Measurements from ENCODE around the gene KIAA1217.

KIAA1217 gene

GRCh38 chr10:24552346-24553016 lies 343.5 kb downstream of the KIAA1217 start:
- no peak for DNase-seq (ENCODE audit: low read depth)

- DNase-seq (ENCODE audit: low read depth): no peak
Measured at GRCh38 chr10:24553051-24553612, 344.2 kb downstream of the KIAA1217 start.

- DNase-seq (ENCODE audit: low read depth): no peak
Measured at GRCh38 chr10:24554036-24554435, 345.1 kb downstream of the KIAA1217 start.

- DNase-seq (ENCODE audit: low read depth): no peak
Measured at GRCh38 chr10:24556126-24556749, 347.3 kb downstream of the KIAA1217 start.

- peak; percentile 47 for DNase-seq (ENCODE audit: low read depth)
Measured at GRCh38 chr10:24556750-24557742, 348.1 kb downstream of the KIAA1217 start.

GRCh38 chr10:24561453-24561852 lies 352.5 kb downstream of the KIAA1217 start:
- DNase-seq (ENCODE audit: low read depth): no peak

GRCh38 chr10:24568042-24568441 lies 359.1 kb downstream of the KIAA1217 start:
- no peak for DNase-seq (ENCODE audit: low read depth)

GRCh38 chr10:24569330-24569796 lies 360.4 kb downstream of the KIAA1217 start:
- DNase-seq (ENCODE audit: low read depth): no peak

GRCh38 chr10:24569828-24570657 lies 361.1 kb downstream of the KIAA1217 start:
- DNase-seq (ENCODE audit: low read depth): no peak

- no peak for DNase-seq (ENCODE audit: low read depth)
Measured at GRCh38 chr10:24570658-24571426, 361.9 kb downstream of the KIAA1217 start.

- DNase-seq (ENCODE audit: low read depth): no peak
Measured at GRCh38 chr10:24571870-24572450, 363.0 kb downstream of the KIAA1217 start.

GRCh38 chr10:24574161-24574560 lies 365.2 kb downstream of the KIAA1217 start:
- DNase-seq (ENCODE audit: low read depth): no peak

- DNase-seq (ENCODE audit: low read depth): no peak
Measured at GRCh38 chr10:24574578-24575155, 365.7 kb downstream of the KIAA1217 start.

- DNase-seq (ENCODE audit: low read depth): no peak
Measured at GRCh38 chr10:24575481-24576002, 366.6 kb downstream of the KIAA1217 start.

- no peak for DNase-seq (ENCODE audit: low read depth)
Measured at GRCh38 chr10:24579448-24579847, 370.5 kb downstream of the KIAA1217 start.

GRCh38 chr10:24579906-24580305 lies 371.0 kb downstream of the KIAA1217 start:
- DNase-seq (ENCODE audit: low read depth): no peak

- no peak for DNase-seq (ENCODE audit: low read depth)
Measured at GRCh38 chr10:24589265-24589664, 380.3 kb downstream of the KIAA1217 start.

GRCh38 chr10:24590697-24591457 lies 381.9 kb downstream of the KIAA1217 start:
- DNase-seq (ENCODE audit: low read depth): no peak
